Liver (tissue), 9 donors: Measurements from ENCODE around the gene AFTPH. TPM values are rescaled to one million over a fixed set of nuclear protein-coding genes. Genes with fewer than 3 reads are reported as not detected.
A peak's percentile ranks its signal among the peaks of the same experiment; 100 is the strongest.

Experiments
- DNase-seq: peaks from one replicate; pipeline ENCODE4 v3.0.0-alpha.2; 2017; ENCODE audit warnings: low spot score
- H3K27ac ChIP-seq, 2 donors: one replicate each; pipeline ENCODE4 v1.7.0; 2013; ENCODE audit warnings: inconsistent platforms in 2 of 2, low read length in 2 of 2, control low read depth in 1 of 2, low read depth in 1 of 2, mild to moderate bottlenecking in 1 of 2
- H3K27me3 ChIP-seq, 4 donors: one replicate each; pipeline versions ENCODE4 v1.6.1 to v1.7.0; 2013; ENCODE audit warnings: low read length in 3 of 4, inconsistent platforms in 1 of 4, mild to moderate bottlenecking in 1 of 4, moderate library complexity in 1 of 4; ENCODE audit not compliant: control insufficient read depth in 4 of 4, insufficient read depth in 4 of 4
- H3K36me3 ChIP-seq, 4 donors: one replicate each; pipeline versions ENCODE4 v1.6.1 to v1.7.0; 2013; ENCODE audit warnings: low read length in 3 of 4, mild to moderate bottlenecking in 3 of 4, low read depth in 1 of 4, moderate library complexity in 1 of 4; ENCODE audit not compliant: control insufficient read depth in 4 of 4, insufficient read depth in 3 of 4
- H3K4me1 ChIP-seq, 4 donors: one replicate each; pipeline versions ENCODE4 v1.6.1 to v1.7.0; 2013; ENCODE audit warnings: low read length in 3 of 4, mild to moderate bottlenecking in 3 of 4, moderate library complexity in 1 of 4; ENCODE audit not compliant: control insufficient read depth in 4 of 4, insufficient read depth in 4 of 4
- H3K4me3 ChIP-seq, 3 donors: one replicate each; pipeline versions ENCODE4 v1.6.1 to v1.7.0; 2013; ENCODE audit warnings: low read length in 3 of 3, control low read depth in 1 of 3, low read depth in 1 of 3, mild to moderate bottlenecking in 1 of 3
- H3K9ac ChIP-seq, 2 donors: one replicate each; pipeline ENCODE4 v1.7.0; 2013; ENCODE audit warnings: low read length in 2 of 2, mild to moderate bottlenecking in 2 of 2, moderate library complexity in 2 of 2, control low read depth in 1 of 2, low read depth in 1 of 2
- H3K9me3 ChIP-seq, 4 donors: one replicate each; pipeline versions ENCODE4 v1.6.1 to v1.7.0; 2013; ENCODE audit warnings: low read length in 3 of 4; ENCODE audit not compliant: control insufficient read depth in 4 of 4
- ATF3 ChIP-seq: IDR thresholded peaks from 2 replicates; pipeline ENCODE4 v1.6.1; 2016; ENCODE audit warnings: antibody characterized with exemption
- CTCF ChIP-seq: fragments of 150-350 bp; IDR thresholded peaks from 2 replicates; pipeline ENCODE4 v1.5.1; 2017; ENCODE audit warnings: improper control_type of control experiment, low read depth, low read length; ENCODE audit not compliant: missing input control
- EGR1 ChIP-seq, 2 donors: IDR thresholded peaks; 2 replicates each; pipeline ENCODE4 v1.6.1; 2016 to 2018; ENCODE audit warnings: antibody characterized with exemption in 2 of 2, low read depth in 2 of 2
- FOXA1 ChIP-seq: IDR thresholded peaks from 2 replicates; pipeline ENCODE4 v1.6.1; 2016; ENCODE audit warnings: antibody characterized with exemption
- GABPA ChIP-seq, 2 donors: IDR thresholded peaks in 1 of 2; conservative IDR thresholded peaks in 1 of 2; 2 replicates each; pipeline ENCODE4 v1.6.1; 2016; ENCODE audit warnings: antibody characterized with exemption in 2 of 2, mild to moderate bottlenecking in 1 of 2, moderate library complexity in 1 of 2
- HNF4A ChIP-seq, 2 donors: conservative IDR thresholded peaks; 2 replicates each; pipeline ENCODE4 v1.6.1; 2016; ENCODE audit warnings: antibody characterized with exemption in 2 of 2, mild to moderate bottlenecking in 2 of 2
- HNF4G ChIP-seq: IDR thresholded peaks from 2 replicates; pipeline ENCODE4 v1.6.1; 2016; ENCODE audit warnings: antibody characterized with exemption
- JUND ChIP-seq, 2 donors: IDR thresholded peaks; 2 replicates each; pipeline ENCODE4 v1.6.1; 2016; ENCODE audit warnings: antibody characterized with exemption in 2 of 2
- MAX ChIP-seq: IDR thresholded peaks from 2 replicates; pipeline ENCODE4 v1.6.1; 2016; ENCODE audit warnings: antibody characterized with exemption
- NR2F2 ChIP-seq: IDR thresholded peaks from 2 replicates; pipeline ENCODE4 v1.6.1; 2016; ENCODE audit warnings: antibody characterized with exemption
- RAD21 ChIP-seq, 2 donors: IDR thresholded peaks; 2 replicates each; pipeline ENCODE4 v1.6.1; 2016; ENCODE audit warnings: antibody characterized with exemption in 2 of 2, mild to moderate bottlenecking in 2 of 2
- REST ChIP-seq: IDR thresholded peaks from 2 replicates; pipeline ENCODE4 v1.6.1; 2016; ENCODE audit warnings: antibody characterized with exemption, mild to moderate bottlenecking
- SP1 ChIP-seq: IDR thresholded peaks from 2 replicates; pipeline ENCODE4 v1.6.1; 2018; ENCODE audit warnings: antibody characterized with exemption, mild to moderate bottlenecking
- TAF1 ChIP-seq: conservative IDR thresholded peaks from 2 replicates; pipeline ENCODE4 v1.6.1; 2016; ENCODE audit warnings: antibody characterized with exemption, mild to moderate bottlenecking
- YY1 ChIP-seq: IDR thresholded peaks from 2 replicates; pipeline ENCODE4 v1.6.1; 2016; ENCODE audit warnings: antibody characterized with exemption, mild to moderate bottlenecking
- ZBTB33 ChIP-seq: IDR thresholded peaks from 2 replicates; pipeline ENCODE4 v1.6.1; 2016; ENCODE audit warnings: antibody characterized with exemption
- WGBS: extraction: QIAGEN DNeasy Blood & Tissue Kit; methylation state at CpG from one replicate; pipeline ENCODE4 v1.1.7; 2013; 5-methylcytosine and 5-hydroxymethylcytosine counted together
- polyA plus RNA-seq, 2 donors: library from polyadenylated mRNA; stranded (reverse) in 1 of 2; unstranded in 1 of 2; fragments of 200-250 nt in 1 of 2; fragments of >200 nt in 1 of 2; fragmentation: Nextera tagmentation in 1 of 2; extraction: Ambion mirVana in 1 of 2; gene quantifications; one replicate each; pipeline versions ENCODE4 v1.2.1 to v1.2.3, GENCODE V29; 2013 to 2015
- total RNA-seq, 2 donors: library from RNA; depleted of rRNA; stranded (reverse); fragments of >200 nt; gene quantifications; one replicate each; pipeline ENCODE4 v1.2.3, GENCODE V29; 2014
- donor health status: healthy.
- donor health status: healthy.
- donor health status: healthy.
- donor health status: healthy.
- donor health status: healthy.

Gene AFTPH
- total and polyA plus RNA-seq, 4 donors: 10.5 to 27.9 (median 20.6) TPM

GRCh38 chr2:64558445-64559081 is 34.4 kb downstream of the AFTPH start:
- WGBS: 86% methylated on average over 4 of the region's 4 CpGs
- H3K9me3 ChIP-seq: no peaks in the 10 kb centered on the region
- no peaks in the 10 kb centered on the region for H3K36me3 ChIP-seq
- peaks cover 0 to 6% (median 3%) of the 10 kb centered on the region in 4 donors for H3K4me1 ChIP-seq
- no peak overlapping the region for H3K4me3 ChIP-seq
- H3K27ac ChIP-seq: no peak overlapping the region
- TF ChIP-seq SP1 (no peak), TAF1 (no peak), NR2F2 (no peak), YY1 (no peak), ZBTB33 (no peak), CTCF (no peak), HNF4A (conservative IDR thresholded peaks at IDR 0.05) (no peak)
- no peaks in the 10 kb centered on the region for H3K27me3 ChIP-seq
- DNase-seq: no peak
- H3K9ac ChIP-seq: no peak overlapping the region

- Histone ChIP-seq H3K36me3 (no peaks in the 10 kb centered on the region), H3K9me3 (no peaks in the 10 kb centered on the region), H3K4me3 (no peak overlapping the region), H3K27ac (no peak overlapping the region), H3K4me1 (peaks cover 0 to 8% (median 6%) of the 10 kb centered on the region in 4 donors), H3K27me3 (no peaks in the 10 kb centered on the region), H3K9ac (no peak overlapping the region)
- no peak for DNase-seq
- TF ChIP-seq JUND (IDR thresholded peaks at IDR 0.05) (no peak), RAD21 (IDR thresholded peaks at IDR 0.05) (peak; percentile 78 to 79), EGR1 (IDR thresholded peaks at IDR 0.05; ENCODE audit: low read depth in 2 of 2) (no peak), ZBTB33 (no peak), CTCF (peak; percentile 48), GABPA (IDR thresholded peaks at IDR 0.05 in 1 of 2, conservative IDR thresholded peaks at IDR 0.05 in 1 of 2) (no peak), NR2F2 (no peak), REST (no peak), HNF4G (no peak), TAF1 (no peak), FOXA1 (no peak), ATF3 (no peak), MAX (no peak)
- WGBS: 80% methylated on average over 2 of the region's 2 CpGs
Measured at GRCh38 chr2:64562148-64562784, 38.1 kb downstream of the AFTPH start.
